Stimulated activated naive B cell treated with anti-CD40 and anti-IgM and Interleukin-4, amounts not matched to agents 10 μg/mL and 1 μg/mL and 100 μg/mL, for 72 hours (primary cell): ENCODE measurements around the gene ANKRD65.
"Not testable (repeated sequence)": the region's sequence is repeated elsewhere in the genome, so short reads cannot be mapped to it uniquely, and the experiment has no call there.

ENCODE experiments used
- ATAC-seq, 2 donors: fragments of 150-1000 bp; cut with Tn5 transposase; replicated peaks; 2 replicates each; pipeline ENCODE4 v1.10.0; 2021; ENCODE audit warnings: moderate library complexity in 1 of 2
- DNase-seq: peaks from one replicate; pipeline ENCODE4 v3.0.0; 2021
- H3K27ac Mint-ChIP-seq: one replicate; pipeline ENCODE4 v1.8.0; 2022; ENCODE audit warnings: mild to moderate bottlenecking, mixed read lengths
- H3K27me3 Mint-ChIP-seq, 2 donors: one replicate each; pipeline ENCODE4 v1.8.0; 2022; ENCODE audit warnings: mixed read lengths in 2 of 2
- H3K36me3 Mint-ChIP-seq, 2 donors: one replicate each; pipeline ENCODE4 v1.8.0; 2022; ENCODE audit warnings: mixed read lengths in 2 of 2, mild to moderate bottlenecking in 1 of 2
- H3K4me1 Mint-ChIP-seq, 2 donors: one replicate each; pipeline ENCODE4 v1.8.0; 2022; ENCODE audit warnings: mixed read lengths in 2 of 2, mild to moderate bottlenecking in 1 of 2
- H3K4me3 Mint-ChIP-seq, 2 donors: one replicate each; pipeline ENCODE4 v1.8.0; 2022; ENCODE audit warnings: mild to moderate bottlenecking in 2 of 2, mixed read lengths in 2 of 2, moderate library complexity in 1 of 2
- H3K9me3 Mint-ChIP-seq, 2 donors: one replicate each; pipeline ENCODE4 v1.8.0; 2022; ENCODE audit warnings: mixed read lengths in 2 of 2, mild to moderate bottlenecking in 1 of 2

Gene ANKRD65

DNA sequence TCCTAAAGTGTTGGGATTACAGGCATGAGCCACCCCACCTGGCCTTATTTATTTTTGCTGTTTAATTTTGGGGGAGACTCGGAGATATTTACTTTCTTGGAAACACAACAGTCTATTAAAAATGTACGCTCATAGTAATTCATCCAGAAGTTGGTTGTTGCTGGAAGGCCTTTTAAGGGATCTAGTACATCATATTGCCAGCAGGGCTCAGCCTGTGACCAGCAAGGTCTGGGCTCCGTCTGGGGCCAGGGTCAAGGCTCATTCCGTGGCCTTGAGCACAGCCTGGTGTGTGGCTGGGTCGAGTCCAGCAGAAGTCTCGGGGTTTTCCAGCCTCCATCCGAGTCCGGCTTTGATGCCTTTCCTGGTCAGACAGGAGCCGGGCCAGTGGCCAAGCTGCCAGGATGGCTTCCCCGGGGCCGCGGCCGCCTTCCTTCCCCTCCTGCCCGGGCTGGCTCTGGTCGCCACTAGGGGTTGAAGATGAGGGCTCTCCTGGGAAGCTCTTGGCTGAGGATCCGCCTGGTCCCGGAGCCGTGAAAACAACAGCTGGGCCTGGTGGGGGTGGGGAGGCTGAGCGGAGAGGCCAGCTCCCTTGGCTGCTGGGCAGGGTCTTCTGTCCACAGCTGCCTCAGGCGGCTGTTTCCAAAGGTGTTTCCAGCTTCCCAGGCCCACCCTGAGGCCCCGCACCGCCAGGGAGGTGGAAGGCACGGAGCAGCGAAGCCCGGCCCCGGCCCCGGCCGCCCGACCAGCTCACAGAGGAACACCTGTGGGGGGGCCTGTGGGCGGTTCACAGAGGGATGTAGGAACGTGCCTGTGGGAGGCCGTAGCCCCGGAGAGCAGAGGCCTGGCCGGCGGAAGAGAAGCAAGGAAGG is 9.3 kb upstream of the ANKRD65 start:
- Mint-ChIP-seq H3K4me3 (no peak overlapping the region), H3K36me3 (no peaks in the 10 kb centered on the region), H3K4me1 (peaks cover 14 to 32% of the 10 kb centered on the region in 2 donors), H3K27ac (no peak overlapping the region), H3K27me3 (peaks cover 44 to 76% of the 10 kb centered on the region in 2 donors), H3K9me3 (no peaks in the 10 kb centered on the region)
- ATAC-seq (no peak), DNase-seq (no peak)

DNA sequence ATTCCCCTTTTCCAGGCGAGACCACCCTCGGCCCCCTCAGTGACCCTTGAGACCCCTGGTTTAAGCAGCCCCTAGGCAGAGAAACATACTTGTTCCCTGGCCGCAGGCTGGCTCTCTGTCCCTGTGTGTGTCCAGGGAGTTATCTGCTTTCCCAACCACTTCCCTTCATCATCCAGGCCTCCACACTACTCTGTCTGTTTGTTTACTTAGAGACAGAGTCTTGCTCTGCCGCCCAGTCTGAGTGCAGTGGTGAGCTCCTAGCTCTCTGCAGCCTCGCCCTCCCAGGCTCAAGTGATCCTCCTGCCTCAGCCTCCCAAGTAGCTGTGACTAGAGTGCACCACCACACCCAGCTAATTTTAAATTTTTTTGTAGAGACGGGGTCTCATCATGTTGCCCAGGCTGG is 8.6 kb upstream of the ANKRD65 start:
- ATAC-seq (no peak), DNase-seq (no peak)
- Mint-ChIP-seq H3K4me1 (peaks cover 9 to 26% of the 10 kb centered on the region in 2 donors), H3K27ac (no peak overlapping the region), H3K27me3 (peaks cover 42 to 76% of the 10 kb centered on the region in 2 donors), H3K4me3 (no peak overlapping the region), H3K36me3 (no peaks in the 10 kb centered on the region), H3K9me3 (no peaks in the 10 kb centered on the region)

DNA sequence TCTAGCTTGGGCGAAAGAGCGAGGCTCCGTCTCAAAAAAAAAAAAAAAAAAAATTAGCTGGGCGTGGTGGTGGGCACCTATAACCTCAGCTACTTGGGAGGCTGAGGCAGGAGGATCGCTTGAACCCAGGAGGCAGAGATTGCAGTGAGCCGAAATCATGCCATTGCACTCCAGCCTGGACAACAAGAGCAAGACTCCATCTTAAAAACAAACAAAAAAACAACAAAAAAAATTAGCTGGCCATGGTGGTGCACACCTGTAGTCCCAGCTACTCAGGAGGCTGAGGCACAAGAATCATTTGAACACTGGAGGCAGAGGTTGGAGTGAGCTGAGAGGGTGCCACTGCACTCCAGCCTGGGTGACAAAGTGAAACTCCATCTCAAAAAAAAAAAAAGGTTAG is 7.9 kb upstream of the ANKRD65 start:
- not testable (repeated sequence) for H3K36me3 Mint-ChIP-seq, ATAC-seq, H3K9me3 Mint-ChIP-seq, DNase-seq, H3K4me3 Mint-ChIP-seq, H3K27ac Mint-ChIP-seq
- peaks cover 9 to 19% of the 10 kb centered on the region in 2 donors for H3K4me1 Mint-ChIP-seq
- peaks cover 46 to 74% of the 10 kb centered on the region in 2 donors for H3K27me3 Mint-ChIP-seq

DNA sequence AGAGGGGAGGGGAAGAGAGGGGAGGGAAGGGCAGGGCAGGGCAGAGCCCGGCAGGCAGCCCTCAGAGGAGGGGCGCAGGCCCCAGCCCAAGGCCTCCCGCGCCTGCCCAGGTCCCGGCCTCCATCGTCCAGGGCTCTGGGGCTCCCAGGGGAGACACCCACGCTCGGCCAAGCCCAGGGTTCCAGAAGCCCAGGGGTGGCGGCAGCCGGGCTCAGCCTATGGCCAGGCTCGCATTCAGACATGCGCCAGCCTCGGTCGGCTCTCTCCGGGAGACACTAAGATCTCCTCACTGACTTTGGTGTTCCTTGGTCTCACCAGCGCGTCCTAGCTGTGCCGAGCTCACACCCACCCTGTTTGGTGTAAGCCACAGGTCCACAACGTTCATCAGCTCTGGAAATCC is 7.1 kb upstream of the ANKRD65 start:
- DNase-seq, result no peak

DNA sequence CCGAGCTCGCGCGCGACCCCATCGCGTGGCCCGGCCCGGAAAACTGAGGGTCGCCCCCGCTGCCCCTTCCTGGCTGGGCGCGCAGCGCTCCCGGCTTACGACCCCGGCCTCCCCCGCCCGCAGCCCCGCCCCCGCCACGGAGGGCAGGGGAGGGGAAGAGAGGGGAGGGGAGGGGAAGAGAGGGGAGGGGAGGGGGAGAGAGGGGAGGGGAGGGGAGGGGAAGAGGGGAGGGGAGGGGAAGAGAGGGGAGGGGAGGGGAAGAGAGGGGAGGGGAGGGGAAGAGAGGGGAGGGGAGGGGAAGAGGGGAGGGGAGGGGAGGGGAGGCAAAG is 6.7 kb upstream of the ANKRD65 start:
- ATAC-seq (no peak), DNase-seq (no peak)
- Mint-ChIP-seq H3K27ac (no peak overlapping the region), H3K36me3 (no peaks in the 10 kb centered on the region), H3K27me3 (peaks cover 51 to 75% of the 10 kb centered on the region in 2 donors), H3K9me3 (no peaks in the 10 kb centered on the region), H3K4me1 (peaks cover 7 to 11% of the 10 kb centered on the region in 2 donors), H3K4me3 (no peak overlapping the region)

More for the DNA sequence above, 7.1 kb upstream of the ANKRD65 start:
- ATAC-seq, result no peak
- Mint-ChIP-seq H3K4me1 (peaks cover 7 to 11% of the 10 kb centered on the region in 2 donors), H3K27me3 (peaks cover 48 to 71% of the 10 kb centered on the region in 2 donors), H3K27ac (no peak overlapping the region), H3K9me3 (no peaks in the 10 kb centered on the region), H3K4me3 (peak overlapping the region in 1 of 2 donors; percentile 39), H3K36me3 (no peaks in the 10 kb centered on the region)

DNA sequence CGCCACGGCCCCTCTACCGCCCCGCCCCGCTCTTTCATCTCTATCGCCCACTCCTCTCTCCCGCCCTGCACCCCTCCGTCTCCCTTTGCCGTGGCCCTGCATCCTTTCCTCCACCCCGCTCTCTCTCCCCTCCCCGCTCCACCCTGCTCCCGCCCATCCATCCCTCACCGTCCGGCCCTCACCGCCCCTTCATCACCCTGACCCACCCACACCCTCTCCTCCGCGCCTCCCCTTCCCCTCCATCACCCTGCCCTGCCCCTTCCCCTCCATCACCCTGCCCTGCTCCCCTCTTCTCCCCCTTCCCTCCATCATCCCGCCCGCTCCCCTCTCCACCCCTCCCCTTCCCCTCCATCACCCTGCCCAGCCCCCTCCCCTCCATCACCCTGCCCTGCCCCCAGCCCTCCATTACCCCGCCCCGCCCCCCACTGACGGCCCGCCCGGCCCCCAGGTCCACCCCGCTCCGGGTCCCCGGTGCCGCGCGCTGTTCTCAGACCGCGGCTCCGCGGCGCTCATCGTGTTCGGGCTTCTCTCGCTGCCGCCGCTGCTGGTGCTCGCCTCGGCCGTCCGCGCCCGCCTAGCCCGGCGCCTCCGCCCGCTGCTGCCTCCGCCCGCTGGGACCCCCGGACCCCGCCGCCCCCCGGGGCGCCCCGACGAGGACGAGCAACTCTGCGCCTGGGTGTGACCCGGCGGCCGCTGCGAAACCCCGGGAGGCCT is 6.2 kb upstream of the ANKRD65 start:
- Mint-ChIP-seq H3K9me3 (no peaks in the 10 kb centered on the region), H3K4me1 (peaks cover 5 to 6% of the 10 kb centered on the region in 2 donors), H3K36me3 (no peaks in the 10 kb centered on the region), H3K27ac (no peak overlapping the region), H3K4me3 (no peak overlapping the region), H3K27me3 (peaks cover 50 to 76% of the 10 kb centered on the region in 2 donors)
- DNase-seq (no peak), ATAC-seq (no peak)

DNA sequence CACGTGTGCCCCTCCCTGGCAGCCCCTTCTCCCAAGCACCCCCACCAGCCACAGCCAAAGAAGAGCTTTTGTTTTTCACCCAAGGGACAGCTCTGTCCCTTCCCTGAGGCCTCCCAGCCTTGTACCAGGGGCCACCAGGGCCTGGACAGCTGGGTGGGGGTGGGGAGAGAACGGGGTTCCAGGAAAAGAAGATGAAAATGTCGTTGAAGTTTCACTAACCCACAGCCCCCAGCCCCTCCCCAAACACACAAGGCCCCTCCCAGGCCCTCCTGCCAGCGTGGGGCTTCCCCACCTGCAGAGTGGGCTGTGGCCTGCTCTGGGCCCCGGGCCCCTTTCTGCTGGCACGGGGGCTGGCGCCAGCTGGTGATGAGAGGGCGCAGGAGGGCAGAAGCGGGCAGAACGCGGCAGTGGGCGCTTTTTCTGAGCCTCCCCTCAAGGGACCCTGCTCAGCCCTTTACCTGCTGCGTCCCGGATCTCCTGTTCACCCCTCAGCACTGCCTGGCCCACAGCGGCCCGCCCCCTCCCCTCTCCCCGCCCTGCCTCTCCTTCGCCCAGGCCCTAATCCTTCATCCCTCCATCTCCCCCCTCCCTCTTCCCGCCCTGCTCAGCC is 5.5 kb upstream of the ANKRD65 start:
- Mint-ChIP-seq H3K27me3 (peaks cover 47 to 76% of the 10 kb centered on the region in 2 donors), H3K27ac (no peak overlapping the region), H3K4me1 (peaks cover 5 to 6% of the 10 kb centered on the region in 2 donors), H3K9me3 (no peaks in the 10 kb centered on the region), H3K36me3 (no peaks in the 10 kb centered on the region), H3K4me3 (peak overlapping the region in 1 of 2 donors; percentile 56)
- ATAC-seq (peak; percentile 26 to 31), DNase-seq (no peak)

DNA sequence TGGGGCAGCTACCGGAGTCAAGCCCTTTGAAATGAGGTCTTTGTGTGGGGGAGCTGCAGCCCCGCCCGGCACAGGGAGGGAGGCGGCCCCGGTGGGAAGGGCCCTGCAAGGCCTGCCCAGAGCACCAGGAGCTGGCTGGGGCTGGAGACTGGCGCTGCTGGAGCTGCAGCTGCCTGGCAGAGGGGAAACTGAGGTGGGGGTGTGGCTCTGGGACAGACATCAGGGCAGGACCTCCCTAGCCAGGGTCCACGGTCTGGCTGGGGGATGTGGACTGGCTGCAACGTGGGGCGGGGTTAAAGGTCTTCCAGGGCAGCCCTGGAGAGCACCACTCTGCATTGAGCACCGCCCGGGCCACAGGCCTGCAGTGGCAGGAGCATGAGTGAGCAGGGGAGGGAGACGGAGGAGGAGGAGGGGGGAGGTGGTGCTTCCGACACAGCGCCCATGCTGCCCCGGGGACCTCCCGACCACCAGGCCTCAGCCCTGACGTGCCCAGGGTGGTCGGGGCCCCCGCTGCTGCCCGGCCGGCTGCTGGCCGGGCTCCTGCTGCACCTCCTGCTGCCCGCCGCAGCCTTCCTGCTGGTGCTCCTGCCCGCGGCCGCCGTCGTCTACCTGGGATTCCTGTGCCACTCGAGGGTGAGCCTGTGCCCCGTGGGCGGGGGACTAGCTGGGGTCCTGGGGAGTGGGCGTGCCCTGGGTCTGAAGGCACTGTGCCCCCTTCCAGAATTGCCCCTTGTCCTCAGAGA is 4.8 kb upstream of the ANKRD65 start:
- Mint-ChIP-seq H3K27me3 (peaks cover 49 to 78% of the 10 kb centered on the region in 2 donors), H3K27ac (no peak overlapping the region), H3K4me3 (peak overlapping the region in 1 of 2 donors; percentile 56), H3K9me3 (no peaks in the 10 kb centered on the region), H3K4me1 (peaks cover 5 to 6% of the 10 kb centered on the region in 2 donors), H3K36me3 (no peaks in the 10 kb centered on the region)
- DNase-seq, result no peak
- ATAC-seq, result peak; percentile 30 to 32

DNA sequence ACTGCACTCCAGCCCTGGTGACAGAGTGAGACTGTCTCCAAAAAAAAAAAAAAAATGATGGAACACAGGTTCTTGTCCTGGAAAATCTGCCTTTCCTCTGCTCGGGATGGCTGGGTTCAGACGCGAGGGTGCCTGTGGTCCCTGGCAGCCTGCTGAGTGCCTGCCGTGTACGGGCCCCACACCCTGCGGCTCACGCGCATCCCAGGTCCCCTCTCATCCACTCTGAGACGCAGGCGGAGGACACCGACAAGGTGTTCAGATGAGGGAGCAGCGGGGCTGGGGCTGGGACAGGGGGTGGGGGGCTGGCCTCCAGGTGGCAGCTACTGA is 4.3 kb upstream of the ANKRD65 start:
- Mint-ChIP-seq H3K4me1 (peaks cover 7 to 10% of the 10 kb centered on the region in 2 donors), H3K27ac (no peak overlapping the region), H3K4me3 (no peak overlapping the region), H3K9me3 (no peaks in the 10 kb centered on the region), H3K27me3 (peaks cover 49 to 78% of the 10 kb centered on the region in 2 donors), H3K36me3 (no peaks in the 10 kb centered on the region)
- ATAC-seq, result no peak
- DNase-seq, result no peak

DNA sequence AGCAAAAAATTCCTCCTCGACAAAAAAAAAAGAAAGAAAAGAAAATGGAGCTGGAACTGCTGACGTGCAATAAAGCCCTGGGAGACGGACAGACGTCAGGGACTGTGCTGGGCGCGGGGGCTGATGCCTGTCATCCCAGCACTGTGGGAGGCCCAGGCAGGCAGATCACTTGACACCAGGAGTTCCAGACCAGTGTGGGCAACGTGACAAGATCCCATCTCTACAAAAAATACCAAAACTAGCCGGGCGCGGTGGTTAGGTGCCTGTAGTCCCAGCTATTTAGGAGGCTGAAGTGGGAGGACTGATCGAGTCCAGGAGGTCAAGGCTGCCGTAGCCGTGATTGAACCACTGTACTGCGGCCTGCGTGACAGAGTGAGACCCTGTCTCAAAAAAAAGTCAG is 3.6 kb upstream of the ANKRD65 start:
- H3K4me1 Mint-ChIP-seq, result peaks cover 7 to 10% of the 10 kb centered on the region in 2 donors
- no peaks in the 10 kb centered on the region for H3K9me3 Mint-ChIP-seq
- ATAC-seq, result no peak
- H3K36me3 Mint-ChIP-seq, result no peaks in the 10 kb centered on the region
- no peak overlapping the region for H3K4me3 Mint-ChIP-seq
- no peak overlapping the region for H3K27ac Mint-ChIP-seq
- peaks cover 43 to 71% of the 10 kb centered on the region in 2 donors for H3K27me3 Mint-ChIP-seq
- DNase-seq, result no peak

DNA sequence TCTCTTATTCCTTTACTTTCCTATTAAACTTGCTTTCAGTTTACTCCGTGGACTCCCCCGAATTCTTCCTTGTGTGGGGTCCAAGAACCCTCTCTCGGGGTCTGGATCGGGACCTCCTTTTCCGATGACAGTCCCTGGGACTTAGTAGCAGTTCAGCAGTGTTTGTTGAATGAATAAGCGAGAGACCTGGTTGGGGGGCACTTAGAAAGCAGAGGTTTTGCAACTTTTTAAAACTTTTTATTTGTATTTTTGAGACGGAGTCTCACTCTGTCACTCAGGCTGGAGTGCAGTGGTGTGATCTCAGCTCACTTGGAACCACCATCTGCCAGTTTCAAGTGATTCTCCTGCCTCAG is 2.1 kb upstream of the ANKRD65 start:
- H3K4me1 Mint-ChIP-seq, result peaks cover 11 to 19% of the 10 kb centered on the region in 2 donors
- no peak overlapping the region for H3K27ac Mint-ChIP-seq
- no peak for ATAC-seq
- DNase-seq, result no peak
- no peaks in the 10 kb centered on the region for H3K36me3 Mint-ChIP-seq
- no peaks in the 10 kb centered on the region for H3K9me3 Mint-ChIP-seq
- no peak overlapping the region for H3K4me3 Mint-ChIP-seq
- H3K27me3 Mint-ChIP-seq, result peaks cover 31 to 57% of the 10 kb centered on the region in 2 donors

DNA sequence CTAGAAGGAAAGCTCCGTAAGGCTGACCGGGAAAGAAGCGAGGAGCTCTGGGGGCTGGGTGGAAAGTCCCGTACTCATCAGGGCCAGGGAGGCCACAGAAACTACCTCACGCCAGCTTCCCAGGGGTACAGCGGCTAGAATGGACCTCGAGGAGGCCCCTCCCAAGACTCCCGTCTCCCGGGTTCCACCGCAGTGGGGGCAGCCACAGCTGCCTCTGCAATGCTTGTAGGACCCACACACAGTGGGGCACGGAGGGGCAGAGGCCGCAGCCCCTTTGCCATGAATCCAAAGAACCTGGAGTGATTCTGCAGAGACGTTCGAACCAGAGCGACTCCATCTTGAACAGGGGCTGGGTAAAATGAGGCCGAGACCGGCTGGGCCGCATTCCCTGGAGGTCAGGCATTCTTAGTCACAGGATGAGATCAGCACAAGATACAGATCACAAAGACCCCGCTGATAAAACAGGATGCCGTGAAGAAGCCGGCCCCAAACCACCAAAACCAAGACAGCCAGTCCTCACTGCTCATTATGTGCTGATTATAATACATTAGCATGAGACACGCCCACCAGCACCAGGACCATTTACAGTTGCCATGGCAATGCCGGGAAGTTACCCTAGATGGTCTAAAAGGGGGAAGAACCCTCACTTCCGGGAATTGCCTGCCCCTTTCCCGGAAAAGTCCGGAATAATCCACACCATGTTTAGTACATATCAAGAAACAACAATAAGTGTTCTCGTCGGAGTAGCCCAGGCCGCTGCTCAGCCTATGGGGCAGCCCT is 1.6 kb upstream of the ANKRD65 start:
- H3K27me3 Mint-ChIP-seq, result peaks cover 30 to 55% of the 10 kb centered on the region in 2 donors
- ATAC-seq, result no peak
- no peak for DNase-seq

DNA sequence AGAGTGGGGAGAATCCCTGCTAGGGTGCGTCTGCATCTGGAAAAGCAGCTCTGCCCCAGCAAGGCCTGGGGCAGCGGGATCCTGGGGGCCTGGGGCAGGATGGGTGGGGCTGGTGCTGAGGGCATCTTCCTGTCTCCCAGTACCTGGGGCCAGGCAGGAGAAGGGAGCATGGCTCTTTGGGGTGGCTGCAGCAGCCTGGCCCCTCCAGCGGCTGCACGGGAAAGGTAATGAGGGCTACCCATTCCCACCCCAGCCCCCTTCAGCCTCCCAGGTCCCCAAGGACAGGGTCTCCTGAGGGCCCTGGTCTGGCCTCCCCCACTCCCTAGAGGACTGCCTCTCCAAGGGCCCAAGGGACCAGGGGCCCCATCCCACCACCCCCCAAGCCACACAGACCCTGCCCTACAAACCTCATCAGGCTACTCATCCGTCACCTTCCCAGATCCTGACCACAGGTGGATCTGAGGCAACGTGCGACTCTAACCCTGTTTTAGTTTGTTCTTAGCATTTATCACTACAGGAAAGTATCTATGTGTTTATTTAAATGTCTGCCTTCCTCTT is 910 bp upstream of the ANKRD65 start:
- H3K27ac Mint-ChIP-seq, result no peak overlapping the region
- no peak for DNase-seq
- peaks cover 19 to 28% of the 10 kb centered on the region in 2 donors for H3K4me1 Mint-ChIP-seq
- H3K27me3 Mint-ChIP-seq, result peaks cover 30 to 55% of the 10 kb centered on the region in 2 donors
- H3K9me3 Mint-ChIP-seq, result no peaks in the 10 kb centered on the region
- peaks cover 0 to 2% of the 10 kb centered on the region in 2 donors for H3K36me3 Mint-ChIP-seq
- no peak overlapping the region for H3K4me3 Mint-ChIP-seq
- no peak for ATAC-seq

More for the DNA sequence above, 1.6 kb upstream of the ANKRD65 start:
- H3K27ac Mint-ChIP-seq, result no peak overlapping the region
- peaks cover 0 to 2% of the 10 kb centered on the region in 2 donors for H3K36me3 Mint-ChIP-seq
- H3K4me1 Mint-ChIP-seq, result peaks cover 15 to 25% of the 10 kb centered on the region in 2 donors
- H3K4me3 Mint-ChIP-seq, result no peak overlapping the region
- no peaks in the 10 kb centered on the region for H3K9me3 Mint-ChIP-seq
